ENCODE measurements around the gene GPR17.

GPR17 gene

GRCh38 chr2:127655209-127656073 is 9.5 kb downstream of the GPR17 start:
- H3K4me3 Mint-ChIP-seq, result no peak overlapping the region
- no peak overlapping the region for H3K27ac Mint-ChIP-seq
- ATAC-seq (ENCODE audit: low read depth) (no peak), DNase-seq (ENCODE audit: low spot score in 2 of 2) (no peak)
- H3K4me1 Mint-ChIP-seq, result peaks cover 38% of the 10 kb centered on the region
- H3K27me3 Mint-ChIP-seq, result peaks cover 6% of the 10 kb centered on the region
- no peaks in the 10 kb centered on the region for H3K36me3 Mint-ChIP-seq
- H3K9me3 Mint-ChIP-seq, result no peaks in the 10 kb centered on the region

GRCh38 chr2:127656569-127657231 is 10.7 kb downstream of the GPR17 start:
- no peak for DNase-seq (ENCODE audit: low spot score in 2 of 2)
- ATAC-seq (ENCODE audit: low read depth), result no peak
- peaks cover 16% of the 10 kb centered on the region for H3K27me3 Mint-ChIP-seq
- H3K36me3 Mint-ChIP-seq, result no peaks in the 10 kb centered on the region
- no peak overlapping the region for H3K27ac Mint-ChIP-seq
- H3K4me1 Mint-ChIP-seq, result peaks cover 28% of the 10 kb centered on the region
- no peak overlapping the region for H3K4me3 Mint-ChIP-seq
- no peaks in the 10 kb centered on the region for H3K9me3 Mint-ChIP-seq

- Mint-ChIP-seq H3K36me3 (no peaks in the 10 kb centered on the region), H3K27me3 (peaks cover 20% of the 10 kb centered on the region), H3K27ac (no peak overlapping the region), H3K9me3 (no peaks in the 10 kb centered on the region), H3K4me3 (no peak overlapping the region), H3K4me1 (peaks cover 23% of the 10 kb centered on the region)
- no peak for DNase-seq (ENCODE audit: low spot score in 2 of 2)
- ATAC-seq (ENCODE audit: low read depth), result no peak
Measured at GRCh38 chr2:127657232-127657595, 11.3 kb downstream of the GPR17 start.

- peaks cover 22% of the 10 kb centered on the region for H3K27me3 Mint-ChIP-seq
- no peak for ATAC-seq (ENCODE audit: low read depth)
- H3K27ac Mint-ChIP-seq, result no peak overlapping the region
- H3K4me3 Mint-ChIP-seq, result no peak overlapping the region
- DNase-seq (ENCODE audit: low spot score in 2 of 2), result no peak
- peaks cover 16% of the 10 kb centered on the region for H3K4me1 Mint-ChIP-seq
- no peaks in the 10 kb centered on the region for H3K36me3 Mint-ChIP-seq
- H3K9me3 Mint-ChIP-seq, result no peaks in the 10 kb centered on the region
Measured at GRCh38 chr2:127658146-127658545, 12.2 kb downstream of the GPR17 start.

GRCh38 chr2:127658641-127659407 is 12.9 kb downstream of the GPR17 start:
- Mint-ChIP-seq H3K4me1 (peaks cover 15% of the 10 kb centered on the region), H3K4me3 (no peak overlapping the region), H3K27me3 (peaks cover 24% of the 10 kb centered on the region), H3K27ac (no peak overlapping the region), H3K36me3 (no peaks in the 10 kb centered on the region), H3K9me3 (no peaks in the 10 kb centered on the region)
- ATAC-seq (ENCODE audit: low read depth), result no peak
- DNase-seq (ENCODE audit: low spot score in 2 of 2), result no peak

GRCh38 chr2:127659408-127660290 is 13.7 kb downstream of the GPR17 start:
- ATAC-seq (ENCODE audit: low read depth) (peak; percentile 41), DNase-seq (ENCODE audit: low spot score in 2 of 2) (no peak)
- H3K27me3 Mint-ChIP-seq, result peaks cover 24% of the 10 kb centered on the region
- peaks cover 14% of the 10 kb centered on the region for H3K4me1 Mint-ChIP-seq
- no peaks in the 10 kb centered on the region for H3K36me3 Mint-ChIP-seq
- no peaks in the 10 kb centered on the region for H3K9me3 Mint-ChIP-seq
- H3K4me3 Mint-ChIP-seq, result no peak overlapping the region
- H3K27ac Mint-ChIP-seq, result no peak overlapping the region

GRCh38 chr2:127660291-127660578 is 14.3 kb downstream of the GPR17 start:
- Mint-ChIP-seq H3K4me1 (peaks cover 12% of the 10 kb centered on the region), H3K27ac (no peak overlapping the region), H3K4me3 (no peak overlapping the region), H3K36me3 (no peaks in the 10 kb centered on the region), H3K27me3 (peaks cover 24% of the 10 kb centered on the region), H3K9me3 (no peaks in the 10 kb centered on the region)
- ATAC-seq (ENCODE audit: low read depth), result no peak
- DNase-seq (ENCODE audit: low spot score in 2 of 2), result no peak

- Mint-ChIP-seq H3K36me3 (no peaks in the 10 kb centered on the region), H3K4me3 (no peak overlapping the region), H3K4me1 (peaks cover 12% of the 10 kb centered on the region), H3K27ac (no peak overlapping the region), H3K9me3 (no peaks in the 10 kb centered on the region), H3K27me3 (peaks cover 29% of the 10 kb centered on the region)
- no peak for ATAC-seq (ENCODE audit: low read depth)
- no peak for DNase-seq (ENCODE audit: low spot score in 2 of 2)
Measured at GRCh38 chr2:127661072-127661649, 15.2 kb downstream of the GPR17 start.

- Mint-ChIP-seq H3K27me3 (peaks cover 32% of the 10 kb centered on the region), H3K4me1 (peaks cover 8% of the 10 kb centered on the region), H3K9me3 (no peaks in the 10 kb centered on the region), H3K4me3 (no peak overlapping the region), H3K27ac (no peak overlapping the region), H3K36me3 (no peaks in the 10 kb centered on the region)
- ATAC-seq (ENCODE audit: low read depth) (no peak), DNase-seq (ENCODE audit: low spot score in 2 of 2) (no peak)
Measured at GRCh38 chr2:127661949-127662510, 16.1 kb downstream of the GPR17 start.

- H3K9me3 Mint-ChIP-seq, result no peaks in the 10 kb centered on the region
- no peak for ATAC-seq (ENCODE audit: low read depth)
- H3K27ac Mint-ChIP-seq, result no peak overlapping the region
- DNase-seq (ENCODE audit: low spot score in 2 of 2), result no peak
- no peak overlapping the region for H3K4me3 Mint-ChIP-seq
- H3K4me1 Mint-ChIP-seq, result peaks cover 8% of the 10 kb centered on the region
- H3K36me3 Mint-ChIP-seq, result no peaks in the 10 kb centered on the region
- H3K27me3 Mint-ChIP-seq, result peaks cover 32% of the 10 kb centered on the region
Measured at GRCh38 chr2:127662937-127663565, 17.1 kb downstream of the GPR17 start.

GRCh38 chr2:127663566-127664064 is 17.7 kb downstream of the GPR17 start:
- Mint-ChIP-seq H3K9me3 (no peaks in the 10 kb centered on the region), H3K27ac (no peak overlapping the region), H3K4me1 (peaks cover 8% of the 10 kb centered on the region), H3K27me3 (peaks cover 32% of the 10 kb centered on the region), H3K4me3 (no peak overlapping the region), H3K36me3 (no peaks in the 10 kb centered on the region)
- ATAC-seq (ENCODE audit: low read depth), result no peak
- DNase-seq (ENCODE audit: low spot score in 2 of 2), result no peak

GRCh38 chr2:127664065-127664894 is 18.3 kb downstream of the GPR17 start:
- DNase-seq (ENCODE audit: low spot score in 2 of 2) (no peak), ATAC-seq (ENCODE audit: low read depth) (no peak)
- Mint-ChIP-seq H3K4me1 (peaks cover 8% of the 10 kb centered on the region), H3K27me3 (peaks cover 32% of the 10 kb centered on the region), H3K27ac (no peak overlapping the region), H3K4me3 (no peak overlapping the region), H3K9me3 (no peaks in the 10 kb centered on the region), H3K36me3 (no peaks in the 10 kb centered on the region)
